ENCODE results near the gene BCORL1.

GRCh38 chrX:130082244-130083106 lies 100.0 kb downstream of the BCORL1 start:
- TF ChIP-seq POLR2A (IDR thresholded peaks at IDR 0.05) = no peak
- peak; percentile 37 to 54 (median 46) for TF ChIP-seq CTCF (IDR thresholded peaks at IDR 0.05)

Measured in Peyer's patch (tissue), 4 donors.